HG03342 (cell line): ENCODE measurements around the gene ACTG1.
A peak's percentile ranks its signal among the peaks of the same experiment; 100 is the strongest.

Experiments used
- ATAC-seq: cut with Tn5 transposase; IDR thresholded peaks from one replicate; pipeline ENCODE4 v1.9.1; 2021; ENCODE audit warnings: mild to moderate bottlenecking, moderate library complexity; ENCODE audit not compliant: unreplicated experiment

Gene ACTG1

GRCh38 chr17:81512562-81513371 is at the start of gene ACTG1:
ACTG1 (minus strand) TSS chr17:81512799; CDS start chr17:81512354, 445 bp downstream.
- peak; percentile 44 for ATAC-seq

GRCh38 chr17:81561494-81561885 is 48.9 kb upstream of the ACTG1 start:
- no peak for ATAC-seq

- ATAC-seq = no peak
Observed at GRCh38 chr17:81558941-81559806, 46.6 kb upstream of the ACTG1 start.

- no peak for ATAC-seq
Observed at GRCh38 chr17:81558115-81558468, 45.5 kb upstream of the ACTG1 start.

- ATAC-seq = no peak
Observed at GRCh38 chr17:81557276-81558114, 44.9 kb upstream of the ACTG1 start.

GRCh38 chr17:81556863-81557262 is 44.3 kb upstream of the ACTG1 start:
- no peak for ATAC-seq

- no peak for ATAC-seq
Observed at GRCh38 chr17:81556175-81556691, 43.6 kb upstream of the ACTG1 start.

GRCh38 chr17:81553616-81554181 is 41.1 kb upstream of the ACTG1 start:
- no peak for ATAC-seq

- ATAC-seq = peak; percentile 32
Observed at GRCh38 chr17:81553018-81553615, 40.5 kb upstream of the ACTG1 start.

- peak; percentile 44 for ATAC-seq
Observed at GRCh38 chr17:81552244-81553017, 39.8 kb upstream of the ACTG1 start, which contains the start of gene FAAP100. FAAP100 (minus strand) TSS chr17:81552353; CDS start chr17:81552330, 23 bp downstream.

GRCh38 chr17:81551458-81552243 is 39.1 kb upstream of the ACTG1 start:
- ATAC-seq = no peak

- ATAC-seq = no peak
Observed at GRCh38 chr17:81550830-81551457, 38.3 kb upstream of the ACTG1 start.

GRCh38 chr17:81550285-81550684 is 37.7 kb upstream of the ACTG1 start:
- ATAC-seq = no peak

- ATAC-seq = no peak
Observed at GRCh38 chr17:81549826-81550225, 37.2 kb upstream of the ACTG1 start.

GRCh38 chr17:81549031-81549557 is 36.5 kb upstream of the ACTG1 start:
- no peak for ATAC-seq

- no peak for ATAC-seq
Observed at GRCh38 chr17:81547614-81547982, 35.0 kb upstream of the ACTG1 start.

GRCh38 chr17:81546906-81547613 is 34.5 kb upstream of the ACTG1 start:
- no peak for ATAC-seq
